Astrocyte (in vitro differentiated cells and primary cell): ENCODE data around the gene DSC1. TPM values are rescaled to one million over a fixed set of nuclear protein-coding genes. Genes with fewer than 3 reads are reported as not detected.

Experiments
- DNase-seq: peaks from one replicate; pipeline ENCODE4 v3.0.0-alpha.2; 2010; ENCODE audit warnings: low read depth
- FAIRE-seq: peaks from 2 replicates; lab custom pipeline; 2011; peaks lifted over from hg19 to GRCh38; lab: Jason Lieb, UNC
- H2AFZ ChIP-seq: 2 replicates; pipeline ENCODE4 v1.6.0; 2012; ENCODE audit warnings: low read depth, low read length, inconsistent platforms
- H3K27ac ChIP-seq: 2 replicates; pipeline ENCODE4 v1.5.1; 2011; ENCODE audit warnings: low read depth, low read length, inconsistent platforms
- H3K27me3 ChIP-seq: 2 replicates; pipeline ENCODE4 v1.6.0; 2011; ENCODE audit warnings: low read length, inconsistent platforms; ENCODE audit not compliant: insufficient read depth
- H3K36me3 ChIP-seq: 2 replicates; pipeline ENCODE4 v1.5.1; 2011; ENCODE audit warnings: low read length, inconsistent platforms; ENCODE audit not compliant: insufficient read depth
- H3K4me1 ChIP-seq: 2 replicates; pipeline ENCODE4 v1.5.1; 2011; ENCODE audit warnings: low read length, inconsistent platforms; ENCODE audit not compliant: insufficient read depth
- H3K4me2 ChIP-seq: 2 replicates; pipeline ENCODE4 v1.6.0; 2012; ENCODE audit warnings: low read length, inconsistent platforms
- H3K4me3 ChIP-seq: 2 replicates; pipeline ENCODE4 v1.5.1; 2011; ENCODE audit warnings: low read depth, mild to moderate bottlenecking, low read length, inconsistent platforms; ENCODE audit not compliant: insufficient read depth
- H3K79me2 ChIP-seq: 2 replicates; pipeline ENCODE4 v1.6.0; 2012; ENCODE audit warnings: mild to moderate bottlenecking, low read length, inconsistent platforms; ENCODE audit not compliant: insufficient read depth
- H3K9ac ChIP-seq: 2 replicates; pipeline ENCODE4 v1.6.0; 2012; ENCODE audit warnings: mild to moderate bottlenecking, low read length, inconsistent platforms
- H3K9me3 ChIP-seq: 2 replicates; pipeline ENCODE4 v1.5.1; 2012; ENCODE audit warnings: low read depth, mild to moderate bottlenecking, low read length, inconsistent platforms; ENCODE audit not compliant: insufficient read depth
- H4K20me1 ChIP-seq: 2 replicates; pipeline ENCODE4 v1.6.0; 2012; ENCODE audit warnings: low read length, inconsistent platforms; ENCODE audit not compliant: insufficient read depth
- H3K27ac Mint-ChIP-seq: one replicate; pipeline ENCODE4 v1.8.0; 2021; ENCODE audit warnings: mild to moderate bottlenecking, mixed read lengths; ENCODE audit not compliant: unreplicated experiment
- H3K27me3 Mint-ChIP-seq: one replicate; pipeline ENCODE4 v1.8.0; 2021; ENCODE audit warnings: low read depth, mixed read lengths; ENCODE audit not compliant: unreplicated experiment
- H3K36me3 Mint-ChIP-seq: one replicate; pipeline ENCODE4 v1.8.0; 2021; ENCODE audit warnings: low read depth, mixed read lengths; ENCODE audit not compliant: unreplicated experiment
- H3K4me1 Mint-ChIP-seq: one replicate; pipeline ENCODE4 v1.8.0; 2021; ENCODE audit warnings: low read depth, mixed read lengths; ENCODE audit not compliant: unreplicated experiment
- H3K4me3 Mint-ChIP-seq: one replicate; pipeline ENCODE4 v1.8.0; 2021; ENCODE audit warnings: mild to moderate bottlenecking, moderate library complexity, mixed read lengths; ENCODE audit not compliant: unreplicated experiment
- H3K9me3 Mint-ChIP-seq: one replicate; pipeline ENCODE4 v1.8.0; 2021; ENCODE audit warnings: mild to moderate bottlenecking, mixed read lengths; ENCODE audit not compliant: unreplicated experiment
- CTCF ChIP-seq: IDR thresholded peaks from 2 replicates; pipeline ENCODE4 v1.5.1; 2011; ENCODE audit warnings: low read depth, mild to moderate bottlenecking, inconsistent platforms, low read length, moderate library complexity; ENCODE audit not compliant: insufficient read depth
- EZH2 ChIP-seq: IDR thresholded peaks from 2 replicates; pipeline ENCODE4 v1.6.1; 2012; ENCODE audit warnings: mild to moderate bottlenecking, low read length, inconsistent platforms; ENCODE audit not compliant: insufficient read depth
- total RNA-seq: library from RNA; stranded (reverse); gene quantifications from 2 replicates; pipeline ENCODE4 v1.2.1, GENCODE V29; 2021

The DSC1 gene
- total RNA-seq, 1 donor from 2014 or later: 0.18 TPM

- Mint-ChIP-seq H3K9me3 (no peaks in the 10 kb centered on the region), H3K27ac (no peak overlapping the region), H3K4me1 (peaks cover 2% of the 10 kb centered on the region), H3K4me3 (no peak overlapping the region), H3K27me3 (no peaks in the 10 kb centered on the region), H3K36me3 (no peaks in the 10 kb centered on the region)
- no peak overlapping the region for H2AFZ ChIP-seq
- DNase-seq: no peak
- H4K20me1 ChIP-seq: no peaks in the 10 kb centered on the region
- no peak overlapping the region for H3K4me3 ChIP-seq
- no peak overlapping the region for H3K9ac ChIP-seq
- H3K4me1 ChIP-seq: no peaks in the 10 kb centered on the region
- TF ChIP-seq CTCF (no peak), EZH2 (no peak)
- H3K4me2 ChIP-seq: no peak overlapping the region
- no peaks in the 10 kb centered on the region for H3K36me3 ChIP-seq
- FAIRE-seq: no peak
- no peaks in the 10 kb centered on the region for H3K79me2 ChIP-seq
- H3K27me3 ChIP-seq: no peaks in the 10 kb centered on the region
- no peaks in the 10 kb centered on the region for H3K9me3 ChIP-seq
- H3K27ac ChIP-seq: no peak overlapping the region
Measured at GRCh38 chr18:31148600-31148999, 14.1 kb downstream of the DSC1 start.

GRCh38 chr18:31146809-31147208 is 15.8 kb downstream of the DSC1 start:
- Mint-ChIP-seq H3K4me3 (no peak overlapping the region), H3K27me3 (no peaks in the 10 kb centered on the region), H3K4me1 (peaks cover 2% of the 10 kb centered on the region), H3K36me3 (no peaks in the 10 kb centered on the region), H3K9me3 (no peaks in the 10 kb centered on the region), H3K27ac (no peak overlapping the region)
- no peak for TF ChIP-seq EZH2
- no peak for TF ChIP-seq CTCF
- no peaks in the 10 kb centered on the region for H3K79me2 ChIP-seq
- no peak overlapping the region for H3K27ac ChIP-seq
- H3K4me3 ChIP-seq: no peak overlapping the region
- H2AFZ ChIP-seq: no peak overlapping the region
- H3K4me1 ChIP-seq: no peaks in the 10 kb centered on the region
- FAIRE-seq (no peak), DNase-seq (no peak)
- no peaks in the 10 kb centered on the region for H4K20me1 ChIP-seq
- H3K4me2 ChIP-seq: no peak overlapping the region
- H3K36me3 ChIP-seq: no peaks in the 10 kb centered on the region
- no peaks in the 10 kb centered on the region for H3K27me3 ChIP-seq
- no peak overlapping the region for H3K9ac ChIP-seq
- no peaks in the 10 kb centered on the region for H3K9me3 ChIP-seq

GRCh38 chr18:31143025-31143424 is 19.6 kb downstream of the DSC1 start:
- Mint-ChIP-seq H3K27ac (no peak overlapping the region), H3K4me1 (no peaks in the 10 kb centered on the region), H3K4me3 (no peak overlapping the region), H3K27me3 (no peaks in the 10 kb centered on the region), H3K9me3 (no peaks in the 10 kb centered on the region), H3K36me3 (no peaks in the 10 kb centered on the region)
- H2AFZ ChIP-seq: no peak overlapping the region
- H3K9me3 ChIP-seq: no peaks in the 10 kb centered on the region
- DNase-seq: no peak
- FAIRE-seq: no peak
- TF ChIP-seq EZH2: no peak
- no peak for TF ChIP-seq CTCF
- no peak overlapping the region for H3K9ac ChIP-seq
- H3K27ac ChIP-seq: no peak overlapping the region
- H3K27me3 ChIP-seq: no peaks in the 10 kb centered on the region
- H3K4me2 ChIP-seq: no peak overlapping the region
- H3K36me3 ChIP-seq: no peaks in the 10 kb centered on the region
- no peaks in the 10 kb centered on the region for H4K20me1 ChIP-seq
- no peaks in the 10 kb centered on the region for H3K79me2 ChIP-seq
- no peaks in the 10 kb centered on the region for H3K4me1 ChIP-seq
- no peak overlapping the region for H3K4me3 ChIP-seq
